ENCODE data around the gene SMAD2. TPM values are rescaled to one million over a fixed set of nuclear protein-coding genes. Genes with fewer than 3 reads are reported as not detected.

The SMAD2 gene
- total and polyA plus RNA-seq, 2 experiments from 2014 or later: 58.5 to 108 TPM

GRCh38 chr18:47949202-47949601, 18.7 kb upstream of the SMAD2 start:
- no peaks in the 10 kb centered on the region for H4K20me1 ChIP-seq (ENCODE audit: insufficient read depth, poor library complexity, severe bottlenecking)
- no peak for DNase-seq (ENCODE audit: low spot score)
- no peaks in the 10 kb centered on the region for H3K9me2 ChIP-seq (replicated peaks; ENCODE audit: insufficient read depth)
- H3K36me3 ChIP-seq (replicated peaks; ENCODE audit: insufficient read depth, low read depth): no peaks in the 10 kb centered on the region
- no peaks in the 10 kb centered on the region for H3K27me3 ChIP-seq
- no peak for TF ChIP-seq EZH2phosphoT487 (IDR thresholded peaks at IDR 0.05; ENCODE audit: low read depth, severe bottlenecking, unreplicated experiment)
- TF ChIP-seq CTCF (IDR thresholded peaks at IDR 0.05; ENCODE audit: poor library complexity): no peak
- no peak for TF ChIP-seq EZH2 (IDR thresholded peaks at IDR 0.05; ENCODE audit: borderline replicate concordance)
- H2AFZ ChIP-seq: no peak overlapping the region
- H3K79me2 ChIP-seq: no peaks in the 10 kb centered on the region
- no peaks in the 10 kb centered on the region for H3K9me3 ChIP-seq (ENCODE audit: low read depth)
- no peak overlapping the region for H3K4me2 ChIP-seq
- no peaks in the 10 kb centered on the region for H3K4me1 ChIP-seq (ENCODE audit: insufficient read depth)
- no peak overlapping the region for H3K27ac ChIP-seq
- WGBS (ENCODE audit: low lambda C conversion rate, missing lambda C conversion rate): 65% methylated on average over 2 of the region's 2 CpGs
- no peak overlapping the region for H3K4me3 ChIP-seq

- Histone ChIP-seq H2AFZ (no peak overlapping the region), H3K27ac (no peak overlapping the region), H3K36me3 (replicated peaks; ENCODE audit: insufficient read depth, low read depth) (no peaks in the 10 kb centered on the region), H3K9me3 (ENCODE audit: low read depth) (no peaks in the 10 kb centered on the region), H3K4me3 (no peak overlapping the region), H3K9me2 (replicated peaks; ENCODE audit: insufficient read depth) (no peaks in the 10 kb centered on the region), H3K4me1 (ENCODE audit: insufficient read depth) (no peaks in the 10 kb centered on the region), H3K27me3 (no peaks in the 10 kb centered on the region), H3K79me2 (no peaks in the 10 kb centered on the region), H3K4me2 (no peak overlapping the region), H4K20me1 (ENCODE audit: insufficient read depth, poor library complexity, severe bottlenecking) (no peaks in the 10 kb centered on the region)
- TF ChIP-seq EZH2 (IDR thresholded peaks at IDR 0.05; ENCODE audit: borderline replicate concordance) (no peak), CTCF (IDR thresholded peaks at IDR 0.05; ENCODE audit: poor library complexity) (no peak), EZH2phosphoT487 (IDR thresholded peaks at IDR 0.05; ENCODE audit: low read depth, severe bottlenecking, unreplicated experiment) (no peak)
- WGBS (ENCODE audit: low lambda C conversion rate, missing lambda C conversion rate): 97% methylated on average over 4 of the region's 4 CpGs
- DNase-seq (ENCODE audit: low spot score): no peak
Observed at GRCh38 chr18:47946889-47947288, 16.4 kb upstream of the SMAD2 start.

GRCh38 chr18:47944972-47945852, 14.8 kb upstream of the SMAD2 start:
- TF ChIP-seq EZH2 (IDR thresholded peaks at IDR 0.05; ENCODE audit: borderline replicate concordance) (no peak), CTCF (IDR thresholded peaks at IDR 0.05; ENCODE audit: poor library complexity) (no peak), EZH2phosphoT487 (IDR thresholded peaks at IDR 0.05; ENCODE audit: low read depth, severe bottlenecking, unreplicated experiment) (no peak)

More at GRCh38 chr18:47944972-47945852, 14.8 kb upstream of the SMAD2 start:
- Histone ChIP-seq H3K9me3 (ENCODE audit: low read depth) (no peaks in the 10 kb centered on the region), H3K27me3 (no peaks in the 10 kb centered on the region), H3K27ac (no peak overlapping the region), H3K4me2 (no peak overlapping the region), H2AFZ (no peak overlapping the region), H4K20me1 (ENCODE audit: insufficient read depth, poor library complexity, severe bottlenecking) (no peaks in the 10 kb centered on the region), H3K4me1 (ENCODE audit: insufficient read depth) (no peaks in the 10 kb centered on the region), H3K9me2 (replicated peaks; ENCODE audit: insufficient read depth) (no peaks in the 10 kb centered on the region), H3K36me3 (replicated peaks; ENCODE audit: insufficient read depth, low read depth) (no peaks in the 10 kb centered on the region), H3K79me2 (no peaks in the 10 kb centered on the region), H3K4me3 (no peak overlapping the region)
- 68% methylated on average over 6 of the region's 6 CpGs for WGBS (ENCODE audit: low lambda C conversion rate, missing lambda C conversion rate)
- DNase-seq (ENCODE audit: low spot score): peak; percentile 15
